Prostate gland (tissue), 2 donors: ENCODE data around the gene IL1RAPL2. TPM values are rescaled to one million over a fixed set of nuclear protein-coding genes. Genes with fewer than 3 reads are reported as not detected.
A peak's percentile ranks its signal among the peaks of the same experiment; 100 is the strongest.
"Not testable (repeated sequence)": the region's sequence is repeated elsewhere in the genome, so short reads cannot be mapped to it uniquely, and the experiment has no call there.

Experiments used
- DNase-seq: peaks from one replicate; pipeline ENCODE4 v3.0.0-alpha.2; 2019; ENCODE audit warnings: low spot score
- H3K27ac ChIP-seq, 2 donors: fragments of 200-600 bp; sonication (generic); 2 replicates each; pipeline ENCODE4 v1.5.1; 2017 to 2019
- H3K27me3 ChIP-seq: fragments of 200-600 bp; sonication (generic); replicated peaks from 2 replicates; pipeline ENCODE4 v1.5.1; 2019; ENCODE audit not compliant: insufficient read depth
- H3K36me3 ChIP-seq, 2 donors: fragments of 200-600 bp; sonication (generic); 1 replicate in 1 of 2; 2 replicates in 1 of 2; pipeline versions ENCODE4 v1.5.1 to v1.8.1; 2017 to 2019
- H3K4me1 ChIP-seq: fragments of 200-600 bp; sonication (generic); replicated peaks from 2 replicates; pipeline ENCODE4 v1.5.1; 2019
- H3K4me3 ChIP-seq, 2 donors: fragments of 200-600 bp; sonication (generic); 2 replicates each; pipeline ENCODE4 v1.5.1; 2017 to 2019
- H3K9me3 ChIP-seq: fragments of 200-600 bp; sonication (generic); 2 replicates; pipeline ENCODE4 v1.5.1; 2017
- CTCF ChIP-seq, 4 experiments: fragments of 200-600 bp in 2 of 4; fragments of 450-650 bp in 2 of 4; sonication (generic) in 2 of 4; IDR thresholded peaks; 1 replicate in 3 of 4; 2 replicates in 1 of 4; pipeline ENCODE4 v1.5.1; 2016 to 2019; ENCODE audit warnings: antibody characterized with exemption in 4 of 4, mild to moderate bottlenecking in 2 of 4, moderate library complexity in 2 of 4
- POLR2A ChIP-seq: fragments of 450-650 bp; IDR thresholded peaks from one replicate; pipeline ENCODE4 v1.6.1; 2016; ENCODE audit warnings: antibody characterized with exemption, mild to moderate bottlenecking
- POLR2AphosphoS5 ChIP-seq: sonication (generic); formaldehyde crosslinking; IDR thresholded peaks from one replicate; pipeline ENCODE4 v1.6.1; 2017; ENCODE audit warnings: antibody characterized with exemption
- WGBS: methylation state at CpG from one replicate; pipeline ENCODE4 v1.1.5; 2018; 5-methylcytosine and 5-hydroxymethylcytosine counted together
- intact Hi-C: fragments of 100-400 bp; cut with DNase I; formaldehyde crosslinking; loops from one replicate; pipeline ENCODE4 v1.14.2; 2022
- total RNA-seq, 2 donors: library from RNA; depleted of rRNA; stranded (reverse); fragments of >200 nt; gene quantifications; one replicate each; pipeline ENCODE4 v1.1.0, GENCODE V29; 2016

The IL1RAPL2 gene
- under 1 TPM in 1 of 2 donors, not detected in 1; 0.51 TPM for total RNA-seq

- H3K4me3 ChIP-seq = no peak within 1 kb of the TSS
Observed at GRCh38 chrX:104565791-104566680, at the start of gene IL1RAPL2. Gene IL1RAPL2 (plus strand): TSS chrX:104566199.

GRCh38 chrX:104522386-104522785 lies 43.6 kb upstream of the IL1RAPL2 start:
- Histone ChIP-seq H3K4me3 (no peak overlapping the region), H3K4me1 (no peaks in the 10 kb centered on the region), H3K27ac (no peak overlapping the region), H3K27me3 (no peaks in the 10 kb centered on the region), H3K36me3 (no peaks in the 10 kb centered on the region), H3K9me3 (no peaks in the 10 kb centered on the region)
- no CpG with 5 or more reads among the region's 2 CpGs for WGBS
- TF ChIP-seq POLR2A (no peak), CTCF (IDR thresholded peaks at IDR 0.05) (no peak), POLR2AphosphoS5 (no peak)
- intact Hi-C loops = no loop called here
- DNase-seq = no peak

More at GRCh38 chrX:104565791-104566680, at the start of gene IL1RAPL2:
- H3K27ac ChIP-seq = no peak within 1 kb of the TSS
- intact Hi-C loops = loop anchor here (5.0 to 10.0 kb wide), 2 partner anchors 359 to 626 kb away; no protein-coding TSS in a partner anchor
- TF ChIP-seq POLR2A = no peak
- peak in 3 of 4 experiments; percentile 18 to 32 (median 20) for TF ChIP-seq CTCF (IDR thresholded peaks at IDR 0.05)
- peak; percentile 12 for DNase-seq
- no peaks in the 10 kb centered on the region for H3K4me1 ChIP-seq
- no peaks in the 10 kb centered on the region for H3K27me3 ChIP-seq
- H3K9me3 ChIP-seq = no peaks in the 10 kb centered on the region
- WGBS = 3% methylated on average over 28 of the region's 48 CpGs
- H3K36me3 ChIP-seq = no peaks in the 10 kb centered on the region

- intact Hi-C loops = no loop called here
- Histone ChIP-seq H3K4me1 (no peaks in the 10 kb centered on the region), H3K36me3 (no peaks in the 10 kb centered on the region), H3K27me3 (no peaks in the 10 kb centered on the region), H3K9me3 (no peaks in the 10 kb centered on the region), H3K27ac (no peak overlapping the region), H3K4me3 (no peak overlapping the region)
- TF ChIP-seq POLR2AphosphoS5 (no peak), POLR2A (no peak), CTCF (IDR thresholded peaks at IDR 0.05) (no peak)
- no peak for DNase-seq
- 78% methylated on average over 2 of the region's 2 CpGs for WGBS
Observed at GRCh38 chrX:104523858-104524257, 42.1 kb upstream of the IL1RAPL2 start.

- WGBS = 71% methylated on average over 2 of the region's 2 CpGs
- intact Hi-C loops = no loop called here
- no peak for TF ChIP-seq POLR2A
- TF ChIP-seq POLR2AphosphoS5 = no peak
- no peak for TF ChIP-seq CTCF (IDR thresholded peaks at IDR 0.05)
- no peaks in the 10 kb centered on the region for H3K9me3 ChIP-seq
- no peaks in the 10 kb centered on the region for H3K4me1 ChIP-seq
- no peaks in the 10 kb centered on the region for H3K27me3 ChIP-seq
- no peak overlapping the region for H3K4me3 ChIP-seq
- no peaks in the 10 kb centered on the region for H3K36me3 ChIP-seq
- DNase-seq = no peak
- no peak overlapping the region for H3K27ac ChIP-seq
Observed at GRCh38 chrX:104539081-104539480, 26.9 kb upstream of the IL1RAPL2 start.

- intact Hi-C loops = not testable (repeated sequence)
Observed at GRCh38 chrX:104542447-104542846, 23.6 kb upstream of the IL1RAPL2 start.

More at GRCh38 chrX:104542447-104542846, 23.6 kb upstream of the IL1RAPL2 start:
- 100% methylated on average over 2 of the region's 2 CpGs for WGBS
- not testable (repeated sequence) for H3K9me3 ChIP-seq, H3K27ac ChIP-seq, H3K4me1 ChIP-seq, H3K4me3 ChIP-seq, H3K36me3 ChIP-seq, H3K27me3 ChIP-seq, DNase-seq
